OCI-LY3 (cell line): ENCODE measurements around the gene MAP1LC3B2.

Source experiments
- H2AFZ ChIP-seq: fragments of 200-600, 300-600 bp; shearing (Covaris generic); 2 replicates; pipeline ENCODE4 v1.6.0; 2014; ENCODE audit warnings: antibody characterized with exemption, low read depth, low read length
- H3K27ac ChIP-seq: fragments of 200-600, 300-600 bp; sonication (generic); 2 replicates; pipeline ENCODE4 v1.5.1; 2014; ENCODE audit warnings: mild to moderate bottlenecking, low read length, moderate library complexity, mixed read lengths
- H3K27me3 ChIP-seq: fragments of 200-600, 300-600 bp; sonication (generic); 2 replicates; pipeline ENCODE4 v1.6.1; 2014; ENCODE audit warnings: low read depth, low read length, mixed read lengths
- H3K36me3 ChIP-seq: fragments of 200-600, 300-600 bp; sonication (generic); replicated peaks from 2 replicates; pipeline ENCODE3; 2014; ENCODE audit warnings: low read depth, low read length, mixed read lengths
- H3K4me1 ChIP-seq: fragments of 300-600, 200-600 bp; sonication (generic); 2 replicates; pipeline ENCODE4 v1.6.1; 2014; ENCODE audit warnings: low read length, mixed read lengths
- H3K4me2 ChIP-seq: fragments of 200-600, 300-600 bp; sonication (generic); 2 replicates; pipeline ENCODE4 v1.6.1; 2014; ENCODE audit warnings: low read length, mixed read lengths
- H3K4me3 ChIP-seq: fragments of 300-600, 200-600 bp; sonication (generic); 2 replicates; pipeline ENCODE4 v1.5.1; 2014; ENCODE audit warnings: antibody characterized with exemption, mild to moderate bottlenecking, low read length, moderate library complexity
- H3K79me2 ChIP-seq: fragments of 300-600, 200-600 bp; shearing (Covaris generic); 2 replicates; pipeline ENCODE4 v1.6.1; 2014; ENCODE audit warnings: mild to moderate bottlenecking, low read length, mixed read lengths
- H3K9ac ChIP-seq: fragments of 300-600, 200-600 bp; shearing (Covaris generic); 2 replicates; pipeline ENCODE4 v1.6.0; 2014; ENCODE audit warnings: mild to moderate bottlenecking, low read length, moderate library complexity
- H3K9me3 ChIP-seq: fragments of 200-600, 300-600 bp; shearing (Covaris generic); 2 replicates; pipeline ENCODE4 v1.6.1; 2014; ENCODE audit warnings: low read length, mixed read lengths; ENCODE audit not compliant: insufficient read depth
- H4K20me1 ChIP-seq: fragments of 200-600, 300-600 bp; sonication (generic); 2 replicates; pipeline ENCODE4 v1.6.1; 2016; ENCODE audit warnings: low read length, mixed read lengths; ENCODE audit not compliant: insufficient read depth
- EZH2phosphoT487 ChIP-seq: fragments of 200-600 bp; shearing (Covaris generic); IDR thresholded peaks from 2 replicates; pipeline ENCODE4 v1.6.1; 2018; ENCODE audit warnings: antibody characterized with exemption, mixed run types, low read depth
- TF ChIP-seq, protein P1 (sequence below): fragments of 200-600, 300-600 bp; sonication (generic); IDR thresholded peaks from 2 replicates; pipeline ENCODE4 v1.5.1; 2014; ENCODE audit warnings: antibody characterized with exemption, low read length, low read depth

MAP1LC3B2 gene

DNA sequence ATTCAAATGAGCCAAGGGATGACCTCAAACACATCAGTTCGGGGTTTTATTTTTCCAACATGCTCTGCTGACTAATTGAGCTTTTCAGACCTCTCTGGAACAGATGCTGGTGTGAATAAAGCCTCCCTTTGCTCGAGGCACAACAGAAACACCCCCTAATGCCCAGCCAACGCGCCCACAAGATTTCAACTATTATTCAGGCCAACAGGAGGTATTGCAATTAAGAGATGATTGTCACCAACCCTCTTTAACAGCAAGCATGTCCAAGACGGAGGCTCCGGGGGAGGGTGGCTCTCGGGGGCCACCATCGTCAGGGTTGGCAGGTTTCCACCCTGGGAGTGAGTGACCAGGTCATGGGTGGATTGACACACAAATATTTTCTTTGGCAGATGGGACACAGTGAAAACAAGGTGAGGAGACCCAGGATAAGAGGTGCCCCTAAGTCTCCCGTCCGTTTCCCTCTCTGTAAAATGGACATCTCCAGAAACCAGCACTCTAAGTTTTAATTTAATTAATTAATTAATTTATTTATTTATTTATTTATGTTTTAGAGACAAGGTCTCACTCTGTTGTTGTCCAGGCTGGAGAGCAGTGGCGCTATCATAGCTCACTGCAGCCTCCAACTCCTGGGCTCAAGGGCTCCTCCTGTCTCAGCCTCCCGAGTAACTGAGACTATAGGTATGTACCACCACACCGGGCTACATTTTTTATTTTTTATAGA is 56.1 kb downstream of the MAP1LC3B2 start:
- Histone ChIP-seq H3K27ac (no peak overlapping the region), H3K27me3 (peaks cover 11% of the 10 kb centered on the region), H3K9ac (no peak overlapping the region), H3K36me3 (no peaks in the 10 kb centered on the region), H3K4me3 (no peak overlapping the region), H3K9me3 (no peaks in the 10 kb centered on the region), H3K79me2 (no peaks in the 10 kb centered on the region), H4K20me1 (no peaks in the 10 kb centered on the region), H3K4me1 (peaks cover 6% of the 10 kb centered on the region), H3K4me2 (no peak overlapping the region), H2AFZ (no peak overlapping the region)
- TF ChIP-seq, protein P1, sequence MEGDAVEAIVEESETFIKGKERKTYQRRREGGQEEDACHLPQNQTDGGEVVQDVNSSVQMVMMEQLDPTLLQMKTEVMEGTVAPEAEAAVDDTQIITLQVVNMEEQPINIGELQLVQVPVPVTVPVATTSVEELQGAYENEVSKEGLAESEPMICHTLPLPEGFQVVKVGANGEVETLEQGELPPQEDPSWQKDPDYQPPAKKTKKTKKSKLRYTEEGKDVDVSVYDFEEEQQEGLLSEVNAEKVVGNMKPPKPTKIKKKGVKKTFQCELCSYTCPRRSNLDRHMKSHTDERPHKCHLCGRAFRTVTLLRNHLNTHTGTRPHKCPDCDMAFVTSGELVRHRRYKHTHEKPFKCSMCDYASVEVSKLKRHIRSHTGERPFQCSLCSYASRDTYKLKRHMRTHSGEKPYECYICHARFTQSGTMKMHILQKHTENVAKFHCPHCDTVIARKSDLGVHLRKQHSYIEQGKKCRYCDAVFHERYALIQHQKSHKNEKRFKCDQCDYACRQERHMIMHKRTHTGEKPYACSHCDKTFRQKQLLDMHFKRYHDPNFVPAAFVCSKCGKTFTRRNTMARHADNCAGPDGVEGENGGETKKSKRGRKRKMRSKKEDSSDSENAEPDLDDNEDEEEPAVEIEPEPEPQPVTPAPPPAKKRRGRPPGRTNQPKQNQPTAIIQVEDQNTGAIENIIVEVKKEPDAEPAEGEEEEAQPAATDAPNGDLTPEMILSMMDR, result no peak
- TF ChIP-seq EZH2phosphoT487, result no peak

DNA sequence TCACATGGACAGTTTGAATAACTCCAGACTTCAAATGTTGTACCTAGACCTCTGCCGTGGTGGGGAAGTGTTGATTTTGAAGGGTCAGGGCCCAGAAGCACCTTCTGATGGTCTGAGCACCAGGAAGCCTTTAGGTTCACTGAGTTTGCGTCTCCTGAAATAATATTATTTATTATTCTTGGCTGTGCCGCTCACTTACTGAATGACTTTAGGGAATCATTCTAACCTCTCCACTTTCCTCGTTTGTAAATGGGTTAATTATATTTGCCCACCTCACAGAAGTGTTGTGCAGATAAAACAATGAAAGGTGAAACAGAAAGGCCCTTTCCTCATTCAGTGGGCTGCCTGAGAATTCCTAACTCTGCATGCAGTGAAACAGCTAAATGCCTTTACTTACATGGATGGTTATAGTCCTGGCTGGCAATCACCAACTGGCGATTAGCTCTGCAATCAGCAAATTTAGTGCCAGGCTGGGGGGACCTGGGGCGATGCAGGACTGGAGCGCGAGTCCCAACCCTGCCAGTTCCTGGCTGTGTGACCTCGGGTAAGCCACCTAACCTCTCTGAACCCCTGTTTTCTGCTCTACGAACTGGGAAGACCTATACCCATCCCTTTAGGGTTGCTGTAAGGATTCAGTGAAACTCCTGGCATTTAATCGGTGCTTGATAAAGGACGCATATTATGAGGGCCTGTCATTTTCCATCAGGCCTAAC is 57.5 kb downstream of the MAP1LC3B2 start:
- H3K4me1 ChIP-seq, result no peaks in the 10 kb centered on the region
- H4K20me1 ChIP-seq, result no peaks in the 10 kb centered on the region
- H3K79me2 ChIP-seq, result no peaks in the 10 kb centered on the region
- H3K36me3 ChIP-seq, result no peaks in the 10 kb centered on the region
- no peak overlapping the region for H3K4me3 ChIP-seq
- no peak overlapping the region for H2AFZ ChIP-seq
- no peak overlapping the region for H3K27ac ChIP-seq
- H3K9me3 ChIP-seq, result no peaks in the 10 kb centered on the region
- peaks cover 8% of the 10 kb centered on the region; the same call in 1 of the 2 replicates for H3K27me3 ChIP-seq
- H3K4me2 ChIP-seq, result no peak overlapping the region
- H3K9ac ChIP-seq, result no peak overlapping the region
- TF ChIP-seq EZH2phosphoT487, result no peak
- TF ChIP-seq, protein P1, result no peak

DNA sequence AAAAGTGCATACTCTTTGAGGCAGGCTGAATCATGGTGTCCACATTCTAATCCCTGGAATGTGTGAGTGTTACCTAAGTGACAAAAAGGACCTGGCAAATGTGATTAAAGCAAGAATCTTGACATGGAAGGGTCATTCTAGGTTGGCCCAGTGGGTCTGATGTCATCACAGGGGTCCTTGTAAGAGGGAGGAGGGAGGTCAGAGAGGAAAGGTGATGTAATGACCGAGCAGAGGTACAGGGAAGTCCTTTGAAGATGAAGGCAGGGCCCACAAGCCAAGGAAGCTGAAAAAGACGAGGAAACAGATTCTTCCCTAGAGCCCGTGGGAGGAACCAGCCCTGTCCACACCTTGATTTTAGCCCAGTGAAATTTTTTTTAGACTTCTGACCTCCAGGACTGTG is 60.1 kb downstream of the MAP1LC3B2 start:
- no peak overlapping the region for H3K4me2 ChIP-seq
- no peaks in the 10 kb centered on the region for H3K79me2 ChIP-seq
- no peaks in the 10 kb centered on the region for H4K20me1 ChIP-seq
- H3K27ac ChIP-seq, result no peak overlapping the region
- H3K4me3 ChIP-seq, result no peak overlapping the region
- no peak for TF ChIP-seq EZH2phosphoT487
- TF ChIP-seq, protein P1, result no peak
- H3K4me1 ChIP-seq, result no peaks in the 10 kb centered on the region
- H3K36me3 ChIP-seq, result no peaks in the 10 kb centered on the region
- H3K9ac ChIP-seq, result no peak overlapping the region
- peaks cover 13% of the 10 kb centered on the region; the same call in 1 of the 2 replicates for H3K27me3 ChIP-seq
- H2AFZ ChIP-seq, result no peak overlapping the region
- H3K9me3 ChIP-seq, result peaks cover 6% of the 10 kb centered on the region; the same call in 1 of the 2 replicates

DNA sequence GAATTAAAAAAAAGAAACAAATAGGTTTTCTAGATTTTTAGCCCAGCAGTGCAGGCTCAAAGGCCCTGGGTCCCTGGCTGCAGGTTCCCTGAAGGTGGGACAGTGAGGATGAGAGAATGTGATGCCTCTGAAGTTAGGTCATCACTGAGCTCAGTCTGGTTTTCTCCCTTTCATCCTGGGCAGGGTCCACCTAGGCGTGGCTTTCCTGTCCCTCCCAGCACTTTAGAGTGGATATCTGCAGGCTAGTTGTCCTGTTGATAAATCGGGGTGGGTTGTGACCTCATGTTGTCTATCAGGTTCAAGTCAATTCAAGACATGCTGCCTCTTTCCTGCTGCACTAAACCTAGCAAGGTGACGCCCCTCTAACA is 60.9 kb downstream of the MAP1LC3B2 start:
- Histone ChIP-seq H3K9ac (no peak overlapping the region), H3K4me3 (no peak overlapping the region), H4K20me1 (no peaks in the 10 kb centered on the region), H3K4me1 (no peaks in the 10 kb centered on the region), H2AFZ (no peak overlapping the region), H3K4me2 (no peak overlapping the region), H3K79me2 (no peaks in the 10 kb centered on the region), H3K27ac (no peak overlapping the region), H3K36me3 (no peaks in the 10 kb centered on the region), H3K27me3 (peaks cover 8% of the 10 kb centered on the region; the same call in 1 of the 2 replicates), H3K9me3 (peaks cover 6% of the 10 kb centered on the region; the same call in 1 of the 2 replicates)
- TF ChIP-seq EZH2phosphoT487, result no peak
- TF ChIP-seq, protein P1, result no peak
